Calu3 (cell line): ENCODE measurements around the gene CHAC1. TPM values are rescaled to one million over a fixed set of nuclear protein-coding genes. Genes with fewer than 3 reads are reported as not detected.

Experiments
- BruUV-seq: library from RNA; stranded (reverse); fragments of 400-500 nt; replicated peaks from 2 replicates; lab custom pipeline; 2021; lab: Mats Ljungman, UMichigan
- CTCF ChIA-PET: fragments of 300-600 bp; sonication (Branson Sonifier 250); formaldehyde crosslinking; loops from one replicate; lab custom pipeline; 2022; ENCODE audit warnings: antibody characterized with exemption; lab: Charles Lee
- DNase-seq: peaks from one replicate; pipeline ENCODE4 v3.0.0; 2022
- H3K27ac Mint-ChIP-seq: one replicate; pipeline ENCODE4 v1.8.0; 2022; ENCODE audit warnings: mixed read lengths; ENCODE audit not compliant: unreplicated experiment
- H3K27me3 Mint-ChIP-seq: one replicate; pipeline ENCODE4 v1.8.0; 2022; ENCODE audit warnings: mixed read lengths; ENCODE audit not compliant: unreplicated experiment
- H3K36me3 Mint-ChIP-seq: one replicate; pipeline ENCODE4 v1.8.0; 2022; ENCODE audit warnings: mild to moderate bottlenecking, moderate library complexity, mixed read lengths; ENCODE audit not compliant: insufficient read depth, unreplicated experiment
- H3K4me1 Mint-ChIP-seq: one replicate; pipeline ENCODE4 v1.8.0; 2022; ENCODE audit warnings: mild to moderate bottlenecking, low read depth, mixed read lengths; ENCODE audit not compliant: unreplicated experiment
- H3K4me3 Mint-ChIP-seq: one replicate; pipeline ENCODE4 v1.8.0; 2022; ENCODE audit warnings: mild to moderate bottlenecking, low read depth, moderate library complexity, mixed read lengths; ENCODE audit not compliant: unreplicated experiment
- H3K9me3 Mint-ChIP-seq: one replicate; pipeline ENCODE4 v1.8.0; 2022; ENCODE audit warnings: low read depth, mixed read lengths; ENCODE audit not compliant: unreplicated experiment
- intact Hi-C: fragments of 100-400 bp; cut with micrococcal nuclease; formaldehyde crosslinking; loops from one replicate; pipeline ENCODE4 v1.10.0; 2022; ENCODE audit not compliant: unreplicated experiment
- total RNA-seq: library from RNA; stranded (reverse); gene quantifications from 2 replicates; pipeline ENCODE4 v1.2.3, GENCODE V29; 2022
- TF ChIP-seq, protein P1 (sequence below): fragments of 200-600 bp; IDR thresholded peaks from one replicate; pipeline ENCODE4 v1.8.0; 2022; ENCODE audit warnings: antibody characterized with exemption; ENCODE audit not compliant: unreplicated experiment

CHAC1 gene
- total RNA-seq, 1 experiment from 2014 or later, result 5.2 TPM

- Mint-ChIP-seq H3K4me3 (peak overlapping the region; percentile 66), H3K4me1 (peaks cover 27% of the 10 kb centered on the region), H3K27ac (no peak overlapping the region), H3K27me3 (peaks cover 36% of the 10 kb centered on the region), H3K36me3 (peaks cover 8% of the 10 kb centered on the region), H3K9me3 (no peaks in the 10 kb centered on the region)
- CTCF ChIA-PET, result interaction anchor here (0.6 to 1.5 kb wide), 8 partner anchors 11 to 251 kb away, joined by 3 to 8 read pairs (median 4); partner anchors contain the start of gene CHAC1
- no TSS peak for BruUV-seq
- intact Hi-C loops, result no loop called here
- DNase-seq, result peak; percentile 47
- TF ChIP-seq, protein P1, sequence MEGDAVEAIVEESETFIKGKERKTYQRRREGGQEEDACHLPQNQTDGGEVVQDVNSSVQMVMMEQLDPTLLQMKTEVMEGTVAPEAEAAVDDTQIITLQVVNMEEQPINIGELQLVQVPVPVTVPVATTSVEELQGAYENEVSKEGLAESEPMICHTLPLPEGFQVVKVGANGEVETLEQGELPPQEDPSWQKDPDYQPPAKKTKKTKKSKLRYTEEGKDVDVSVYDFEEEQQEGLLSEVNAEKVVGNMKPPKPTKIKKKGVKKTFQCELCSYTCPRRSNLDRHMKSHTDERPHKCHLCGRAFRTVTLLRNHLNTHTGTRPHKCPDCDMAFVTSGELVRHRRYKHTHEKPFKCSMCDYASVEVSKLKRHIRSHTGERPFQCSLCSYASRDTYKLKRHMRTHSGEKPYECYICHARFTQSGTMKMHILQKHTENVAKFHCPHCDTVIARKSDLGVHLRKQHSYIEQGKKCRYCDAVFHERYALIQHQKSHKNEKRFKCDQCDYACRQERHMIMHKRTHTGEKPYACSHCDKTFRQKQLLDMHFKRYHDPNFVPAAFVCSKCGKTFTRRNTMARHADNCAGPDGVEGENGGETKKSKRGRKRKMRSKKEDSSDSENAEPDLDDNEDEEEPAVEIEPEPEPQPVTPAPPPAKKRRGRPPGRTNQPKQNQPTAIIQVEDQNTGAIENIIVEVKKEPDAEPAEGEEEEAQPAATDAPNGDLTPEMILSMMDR, result no peak
Observed at GRCh38 chr15:40930430-40931299, 22.6 kb upstream of the CHAC1 start.

DNA sequence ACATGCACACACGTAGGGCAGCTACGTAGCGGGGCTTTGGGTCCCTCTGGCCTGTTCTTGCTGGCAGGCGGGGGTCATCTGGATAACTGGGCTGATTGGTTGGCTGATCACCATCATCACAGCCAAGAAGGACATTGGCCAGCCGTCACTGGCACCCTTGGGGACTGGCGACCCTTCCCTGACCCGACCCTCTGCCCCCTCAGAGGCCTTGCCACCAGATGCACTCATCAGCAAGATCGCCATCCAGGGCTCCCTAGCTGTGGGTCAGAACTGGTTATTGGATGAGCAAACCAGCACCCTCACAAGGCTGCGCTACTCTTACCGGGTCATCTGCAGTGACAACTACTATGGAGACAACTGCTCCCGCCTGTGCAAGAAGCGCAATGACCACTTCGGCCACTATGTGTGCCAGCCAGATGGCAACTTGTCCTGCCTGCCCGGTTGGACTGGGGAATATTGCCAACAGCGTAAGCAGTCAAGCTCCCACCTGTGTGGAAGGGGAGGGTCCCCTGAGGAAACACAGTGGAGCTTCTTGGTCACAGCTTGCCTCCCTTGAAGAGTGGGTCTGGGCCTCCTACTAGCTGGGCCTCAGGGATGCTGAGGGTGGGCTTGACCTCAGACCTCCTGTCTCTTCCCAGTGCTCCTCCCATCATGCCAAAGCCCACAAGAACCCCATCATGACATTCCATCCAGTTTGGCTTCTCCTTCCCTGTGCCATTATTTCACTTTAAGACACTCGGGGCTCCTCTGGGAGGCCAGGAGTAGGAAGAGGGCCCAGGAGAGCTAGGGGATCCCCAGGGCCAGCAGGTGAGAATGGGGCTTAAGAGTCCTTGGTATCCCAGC, 21.8 kb upstream of the CHAC1 start:
- Mint-ChIP-seq H3K27ac (no peak overlapping the region), H3K27me3 (peaks cover 35% of the 10 kb centered on the region), H3K36me3 (peaks cover 8% of the 10 kb centered on the region), H3K9me3 (no peaks in the 10 kb centered on the region), H3K4me1 (peaks cover 27% of the 10 kb centered on the region), H3K4me3 (peak overlapping the region; percentile 66)
- CTCF ChIA-PET, result interaction anchor here (1.0 to 1.1 kb wide), 2 partner anchors 10 to 88 kb away, joined by 3 to 6 read pairs; no protein-coding TSS in a partner anchor
- no TSS peak for BruUV-seq
- intact Hi-C loops, result no loop called here
- DNase-seq, result no peak
- TF ChIP-seq, protein P1, result no peak

- peaks cover 8% of the 10 kb centered on the region for H3K36me3 Mint-ChIP-seq
- peaks cover 29% of the 10 kb centered on the region for H3K27me3 Mint-ChIP-seq
- H3K27ac Mint-ChIP-seq, result no peak overlapping the region
- BruUV-seq, result no TSS peak
- no peaks in the 10 kb centered on the region for H3K9me3 Mint-ChIP-seq
- TF ChIP-seq, protein P1, result no peak
- intact Hi-C loops, result no loop called here
- DNase-seq, result no peak
- H3K4me3 Mint-ChIP-seq, result no peak overlapping the region
- CTCF ChIA-PET, result interaction anchor here (1.0 kb wide), 2 partner anchors 9 to 88 kb away, joined by 3 read pairs; no protein-coding TSS in a partner anchor
- H3K4me1 Mint-ChIP-seq, result peaks cover 27% of the 10 kb centered on the region
Observed at GRCh38 chr15:40932156-40932555, 21.1 kb upstream of the CHAC1 start.
